Posterior vena cava (tissue), 2 donors: ENCODE results near the gene ENTPD3. TPM values are rescaled to one million over a fixed set of nuclear protein-coding genes. Genes with fewer than 3 reads are reported as not detected.
"Not testable (repeated sequence)": the region's sequence is repeated elsewhere in the genome, so short reads cannot be mapped to it uniquely, and the experiment has no call there.

Experiments used
- DNase-seq: peaks from one replicate; pipeline ENCODE4 v3.0.0-alpha.2; 2020; ENCODE audit warnings: low spot score
- intact Hi-C, 2 donors: fragments of 100-400 bp; cut with DNase I; formaldehyde crosslinking; loops; one replicate each; pipeline versions ENCODE4 v1.14.1 to v1.14.2; 2022 to 2023
- total RNA-seq, 2 donors: library from RNA; stranded (reverse); fragmentation: NEBNext Ultra II Directional; extraction: Animal tissue kit (Norgen Biotek cat#: 25700); gene quantifications; one replicate each; pipeline ENCODE4 v1.2.1, GENCODE V29; 2021
- donor health status: DM: yes; HTN: yes; CAD: no.
- donor health status: DM: yes; HTN: yes; CAD: no.

Gene ENTPD3
- total RNA-seq, 2 donors from 2014 or later, result 1.1 to 1.9 TPM

DNA sequence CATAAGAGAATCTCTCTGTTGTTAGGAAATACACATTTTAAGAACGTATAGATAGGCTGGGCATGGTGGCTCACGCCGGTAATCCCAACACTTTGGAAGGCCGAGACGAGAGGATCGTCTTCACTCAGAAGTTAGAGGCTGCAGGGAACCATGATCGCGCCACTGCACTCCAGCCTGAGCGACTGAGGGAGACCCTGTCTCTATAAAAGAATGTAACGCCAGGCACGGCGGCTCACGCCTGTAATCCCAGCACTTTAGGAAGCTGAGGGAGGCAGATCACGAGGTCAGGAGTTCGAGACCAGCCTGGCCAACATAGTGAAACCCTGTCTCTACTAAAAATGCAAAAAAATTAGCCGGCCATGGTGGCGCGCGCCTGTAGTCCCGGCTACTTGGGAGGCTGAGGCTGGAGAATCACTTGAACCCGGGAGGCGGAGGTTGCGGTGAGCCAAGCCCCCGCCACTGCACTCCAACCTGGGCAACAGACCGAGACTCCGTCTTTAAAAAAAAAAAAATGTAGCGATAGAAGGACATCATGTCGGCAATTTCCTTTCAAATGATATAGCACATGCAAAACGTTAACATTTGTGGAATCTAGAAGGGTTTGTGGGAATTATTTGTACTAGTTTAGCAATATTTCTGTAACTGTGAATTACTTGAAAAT, 69.4 kb downstream of the ENTPD3 start:
- no peak for DNase-seq
- intact Hi-C loops, result loop anchor here in 1 of 2 donors (10.0 kb wide), 1 partner anchor 68 kb away; the partner anchor contains the start of gene ZNF621

DNA sequence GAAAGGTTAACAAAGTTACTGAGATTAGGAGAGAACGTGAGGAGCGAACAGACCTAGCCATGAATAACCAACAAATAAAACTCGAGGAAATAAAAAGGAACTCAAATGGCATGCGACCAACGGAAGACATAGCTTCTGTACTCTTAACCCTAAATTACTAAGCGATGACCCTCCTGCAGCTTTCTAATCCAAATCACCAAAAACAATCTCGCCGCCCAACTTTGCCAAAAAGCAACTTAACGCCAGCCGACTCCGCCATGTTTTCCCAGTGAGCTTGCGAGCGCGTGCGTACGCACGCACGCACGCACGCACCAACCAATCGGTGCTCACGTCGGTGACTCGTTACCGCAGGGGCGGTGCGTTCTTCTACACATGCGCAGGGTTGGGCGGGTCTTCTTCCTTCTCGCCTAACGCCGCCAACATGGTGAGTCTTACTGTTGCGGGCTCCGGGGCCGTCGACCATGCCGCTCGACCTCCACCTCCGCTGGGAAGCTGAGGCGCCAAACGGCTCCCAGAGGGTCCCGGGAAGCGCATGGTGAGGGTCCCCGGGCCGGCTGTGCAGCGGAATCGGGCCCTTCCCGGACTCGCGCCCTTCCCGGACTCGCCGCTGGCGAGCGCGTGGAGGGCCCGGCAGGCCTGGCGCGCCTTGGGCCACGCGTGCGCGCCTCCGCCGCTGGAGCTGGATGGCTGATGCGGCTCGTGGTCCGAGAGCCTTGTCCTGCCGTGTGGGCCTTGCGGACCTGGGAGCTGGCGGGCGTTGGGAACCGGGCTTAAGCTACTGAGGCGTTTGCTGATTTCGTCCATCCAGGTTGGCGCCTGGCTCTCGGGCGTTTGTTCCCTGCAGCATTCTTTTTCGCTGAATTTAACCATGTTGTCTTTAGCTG, 70.2 kb downstream of the ENTPD3 start, which contains the start of gene RPL14:
RPL14 (plus strand) TSS at position 400 of the 884 bp plus-strand sequence; CDS start at position 533, 133 bp downstream.
- DNase-seq, result peak; percentile 99
- intact Hi-C loops, result loop anchor here in 1 of 2 donors (10.0 kb wide), 1 partner anchor 68 kb away; the partner anchor contains the start of gene ZNF621

DNA sequence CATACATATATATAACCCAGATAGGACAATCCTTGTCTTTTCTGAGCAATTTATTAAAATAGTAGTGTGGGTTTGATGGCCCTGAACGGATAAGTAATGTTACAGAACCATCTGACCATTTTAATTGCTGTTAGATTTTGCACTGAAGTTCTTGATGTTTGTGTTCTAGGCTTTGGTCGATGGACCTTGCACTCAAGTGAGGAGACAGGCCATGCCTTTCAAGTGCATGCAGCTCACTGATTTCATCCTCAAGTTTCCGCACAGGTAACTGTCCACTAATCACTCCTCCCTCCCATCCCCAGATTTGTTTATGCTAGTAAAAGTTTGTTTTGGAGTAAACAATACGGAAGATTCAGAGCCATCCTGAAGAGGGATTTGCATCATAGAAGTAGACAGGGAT, 71.5 kb downstream of the ENTPD3 start:
- no peak for DNase-seq
- intact Hi-C loops, result loop anchor here in 1 of 2 donors (10.0 kb wide), 1 partner anchor 66 kb away; the partner anchor contains the start of gene ZNF621

GRCh38 chr3:40460481-40460880, 73.5 kb downstream of the ENTPD3 start:
- DNase-seq, intact Hi-C loops: not testable (repeated sequence)

DNA sequence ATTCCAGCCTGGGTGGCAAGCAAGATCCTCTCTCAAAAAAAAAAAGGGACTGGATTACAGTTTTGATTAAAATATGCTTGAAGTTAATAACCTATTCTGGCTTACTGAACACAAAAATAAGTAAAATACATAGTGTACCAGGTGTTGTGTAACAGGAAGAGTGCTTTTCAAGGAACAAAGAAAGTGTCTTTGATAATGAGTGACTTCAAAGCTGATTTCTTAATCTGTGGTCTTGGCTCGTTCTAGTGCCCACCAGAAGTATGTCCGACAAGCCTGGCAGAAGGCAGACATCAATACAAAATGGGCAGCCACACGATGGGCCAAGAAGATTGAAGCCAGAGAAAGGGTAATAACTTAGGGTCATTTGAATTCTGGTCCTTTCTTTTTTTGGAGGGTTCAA, 74.2 kb downstream of the ENTPD3 start:
- no peak for DNase-seq
- intact Hi-C loops, result no loop called here

DNA sequence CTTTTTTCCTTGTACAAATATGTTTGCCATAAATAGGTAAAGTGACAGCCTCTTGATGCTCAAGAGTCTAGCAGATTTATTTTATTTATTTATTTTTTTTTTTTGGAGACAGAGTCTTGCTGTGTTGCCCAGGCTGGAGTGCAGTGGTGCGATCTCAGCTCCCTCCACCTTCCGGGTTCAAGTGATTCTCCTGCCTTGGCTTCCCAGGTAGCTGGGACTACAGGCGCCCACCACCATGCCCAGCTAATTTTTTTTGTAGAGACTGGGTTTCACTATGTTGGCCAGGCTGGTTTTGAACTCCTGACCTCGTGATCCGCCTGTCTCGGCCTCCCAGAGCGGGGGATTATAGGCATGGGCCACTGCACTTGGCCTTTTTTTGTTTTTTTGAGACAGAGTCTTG, 75.9 kb downstream of the ENTPD3 start:
- intact Hi-C loops, DNase-seq: not testable (repeated sequence)

DNA sequence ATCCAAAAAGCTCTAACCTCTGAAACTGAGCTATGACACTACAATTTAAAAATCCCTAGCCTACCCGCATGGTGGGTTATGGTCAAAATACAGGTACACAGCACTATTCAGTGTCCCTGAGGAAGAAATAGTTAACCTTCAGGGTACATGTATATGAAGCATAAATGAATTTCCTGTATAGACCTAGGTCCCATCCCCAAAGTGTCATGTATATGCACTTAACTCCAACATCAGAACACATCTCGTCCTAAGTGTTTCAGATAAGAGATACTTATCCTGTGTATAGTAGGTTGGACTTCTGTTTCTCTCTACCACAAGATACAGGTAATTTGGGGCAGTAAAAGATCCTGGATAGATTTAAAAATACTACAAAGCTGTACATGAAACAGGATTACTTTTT, 76.6 kb downstream of the ENTPD3 start:
- intact Hi-C loops, result no loop called here
- DNase-seq, result no peak

DNA sequence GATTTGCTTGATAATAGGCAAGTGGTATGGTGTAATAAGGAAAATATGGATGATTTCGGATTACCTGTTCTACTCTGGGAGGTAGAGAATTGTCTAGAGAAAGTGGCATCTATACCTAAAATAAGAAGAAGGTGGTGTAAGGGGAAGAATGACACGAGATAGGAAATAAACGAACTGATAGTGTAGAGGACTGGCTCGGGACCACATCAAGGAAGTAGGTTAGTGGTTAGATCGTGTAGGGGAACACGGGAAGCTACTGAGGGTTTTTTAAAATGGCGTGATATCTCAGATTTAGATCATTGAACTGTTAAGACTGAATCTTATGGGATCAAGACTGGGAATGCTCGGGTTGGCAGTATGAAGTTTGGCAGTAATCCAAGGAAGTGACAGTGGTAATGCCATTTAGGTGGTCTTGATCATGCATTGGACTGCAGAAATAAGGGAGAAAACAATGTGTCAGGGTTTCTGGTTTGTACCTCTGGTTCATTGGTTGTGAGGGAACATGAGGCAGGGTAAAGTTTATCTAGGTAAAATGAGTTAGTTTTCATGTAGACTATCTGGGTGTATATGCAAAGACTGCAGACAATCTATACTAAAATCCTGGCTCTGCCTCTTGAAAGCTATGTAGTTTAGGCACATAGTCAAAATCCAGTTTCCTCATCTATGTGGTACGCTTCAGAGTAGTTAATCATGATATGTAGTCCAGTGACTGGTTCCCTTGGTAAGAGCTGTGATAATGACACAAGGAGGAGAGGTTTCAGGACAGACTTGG, 77.5 kb downstream of the ENTPD3 start:
- no peak for DNase-seq
- intact Hi-C loops, result no loop called here

DNA sequence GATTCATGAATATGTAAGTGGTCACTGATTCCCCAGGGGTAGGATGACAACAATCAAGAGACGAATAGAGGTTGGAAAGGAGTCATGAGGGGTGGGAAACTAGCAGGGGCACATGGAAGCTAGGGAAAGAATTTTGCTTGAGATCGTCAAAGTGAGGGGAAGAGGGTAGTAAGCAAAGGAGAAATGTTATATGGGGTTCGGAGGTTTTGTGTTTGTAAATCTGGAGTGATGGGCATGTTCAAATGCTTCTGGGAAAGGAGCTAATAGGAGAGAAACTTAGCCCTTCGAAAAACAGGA, 78.1 kb downstream of the ENTPD3 start:
- no peak for DNase-seq
- intact Hi-C loops, result no loop called here

DNA sequence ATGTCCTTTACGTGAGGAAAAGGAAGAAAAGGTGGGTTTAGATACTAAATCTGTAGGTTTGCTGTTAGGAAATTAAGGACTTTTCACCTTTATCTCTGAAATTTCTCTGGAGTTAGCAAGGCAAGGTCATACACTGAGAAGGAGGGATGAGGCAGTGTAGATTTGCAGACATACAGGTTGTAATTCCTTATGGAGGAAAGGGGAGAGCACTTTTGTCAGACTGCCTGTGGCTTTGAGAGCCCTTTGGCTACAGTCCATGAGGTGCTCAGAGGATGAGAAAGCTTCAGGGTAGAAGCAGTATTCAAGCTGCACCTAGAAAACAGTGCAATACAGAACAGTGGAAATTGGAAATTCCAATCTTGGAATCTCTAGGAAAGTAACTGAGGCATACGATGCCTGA, 78.5 kb downstream of the ENTPD3 start:
- intact Hi-C loops, result no loop called here
- DNase-seq, result no peak

DNA sequence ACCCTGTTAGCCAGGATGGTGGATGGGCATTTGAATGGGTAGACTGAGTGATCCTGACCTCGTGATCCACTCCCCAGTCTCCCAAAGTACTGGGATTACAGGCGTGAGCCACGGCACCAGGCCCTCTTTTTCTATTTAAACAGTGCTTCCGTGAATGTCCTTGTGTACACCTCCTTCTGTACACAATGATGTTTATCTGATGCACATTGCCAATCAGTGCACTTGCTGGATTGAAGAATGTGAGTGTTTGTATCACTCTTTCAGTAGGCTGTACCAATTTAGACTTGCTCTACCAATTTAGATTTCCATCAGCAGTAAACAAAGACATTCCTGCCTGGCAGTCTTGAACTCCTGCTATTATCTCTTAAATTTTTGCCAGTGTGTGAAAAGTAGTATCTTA, 81.0 kb downstream of the ENTPD3 start:
- intact Hi-C loops, result no loop called here
- DNase-seq, result no peak

DNA sequence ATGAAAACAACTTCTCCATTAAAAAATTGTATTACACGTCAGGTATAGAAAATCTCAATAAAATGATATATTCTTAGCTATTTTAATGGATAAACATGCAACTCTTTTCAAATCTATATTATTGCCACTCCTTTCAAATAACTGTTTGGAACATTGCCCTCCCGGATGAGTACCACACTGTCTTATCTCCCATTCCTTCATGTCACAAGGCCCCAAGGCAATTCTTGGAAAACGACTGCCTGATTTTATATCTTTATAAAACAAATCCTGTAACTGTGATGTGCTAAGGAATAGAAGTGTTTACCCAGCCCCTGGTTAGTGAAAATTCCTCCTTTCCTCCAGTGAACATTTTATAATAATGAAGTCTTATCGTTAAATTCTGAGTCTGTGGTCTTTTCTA, 83.7 kb downstream of the ENTPD3 start:
- no peak for DNase-seq
- intact Hi-C loops, result no loop called here

DNA sequence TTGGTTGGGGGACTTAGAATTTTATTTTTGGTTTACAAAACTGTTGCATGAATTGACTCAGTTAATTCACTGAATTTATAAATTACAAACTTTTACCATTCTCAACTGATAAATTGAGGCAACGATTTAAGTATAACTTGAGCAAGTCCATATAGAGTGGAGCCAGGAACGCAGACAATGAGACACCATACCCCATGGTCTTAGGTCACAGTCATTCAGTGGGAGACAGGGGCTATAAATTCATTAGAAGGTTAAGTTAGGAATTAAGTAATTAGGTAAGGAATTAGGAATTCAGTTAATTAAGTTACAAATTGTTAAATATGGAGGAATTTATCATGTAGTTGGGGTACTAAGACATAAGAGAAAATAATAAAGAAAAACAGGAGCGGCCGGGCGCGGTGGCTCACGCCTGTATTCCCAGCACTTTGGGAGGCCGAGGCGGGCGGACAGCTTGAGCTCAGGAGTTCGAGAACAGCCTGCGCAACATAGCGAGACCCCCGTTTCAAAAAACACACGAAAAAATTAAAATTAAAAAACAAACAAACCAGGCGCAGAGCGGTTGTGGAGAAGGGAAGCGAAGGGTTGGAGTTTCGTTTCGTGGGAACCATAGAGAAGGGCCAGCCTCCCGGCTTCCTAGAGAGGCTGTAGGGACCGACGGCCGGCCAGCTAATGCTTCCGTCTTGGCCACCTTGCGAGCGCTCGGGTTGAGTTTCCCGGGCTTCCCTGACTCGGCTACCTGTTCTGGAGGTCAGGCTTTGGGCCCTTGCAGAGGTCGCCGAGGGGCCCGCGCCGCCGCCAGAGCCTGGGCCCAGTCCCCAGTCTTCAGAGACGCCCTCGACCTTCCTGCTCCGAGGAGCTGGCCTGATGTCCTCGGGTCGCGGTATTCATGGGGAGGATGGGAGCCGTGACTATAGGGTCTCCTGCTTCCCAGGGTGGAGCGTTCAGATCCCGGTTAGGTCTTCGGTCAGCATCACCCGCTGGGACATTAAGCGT, 89.8 kb downstream of the ENTPD3 start, which contains the start of gene ZNF619:
ZNF619 (plus strand) TSS at position 645 of the 993 bp plus-strand sequence. CDS start 858 bp downstream, outside the sequence.
- intact Hi-C loops, result no loop called here

GRCh38 chr3:40477666-40478065, 90.7 kb downstream of the ENTPD3 start:
- intact Hi-C loops, result no loop called here
- DNase-seq, result no peak

More for the DNA sequence above, 89.8 kb downstream of the ENTPD3 start, which contains the start of gene ZNF619:
- DNase-seq, result peak; percentile 94
